ENCODE results near the gene SYTL1.

SYTL1 gene

GRCh38 chr1:27395441-27396195 is 53.8 kb downstream of the SYTL1 start:
- peak; percentile 65 for DNase-seq (ENCODE audit: low read depth, low spot score)

DNA sequence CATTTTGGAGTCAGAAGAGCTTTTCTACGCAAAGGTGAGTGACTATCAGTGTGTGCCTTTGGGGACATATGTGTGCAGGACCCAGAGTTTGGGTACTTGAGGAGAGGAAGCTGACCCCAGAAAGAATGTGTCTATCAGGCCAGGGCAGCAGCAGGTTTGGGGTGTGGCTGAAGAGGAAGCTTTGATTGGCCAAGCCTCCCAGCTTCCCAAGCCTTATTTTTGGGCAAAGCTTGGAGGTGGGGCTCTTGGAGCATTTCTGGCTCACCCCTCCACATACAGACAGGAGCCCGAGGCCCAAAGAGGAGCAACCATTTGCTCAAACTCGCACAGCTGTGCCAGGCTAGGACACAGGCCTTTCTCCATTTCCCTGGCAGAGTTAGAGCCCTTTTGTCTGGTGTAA is 55.3 kb downstream of the SYTL1 start:
- DNase-seq (ENCODE audit: low read depth, low spot score), result no peak
- H3K4me3 ChIP-seq (ENCODE audit: low read length), result no peak overlapping the region

More at GRCh38 chr1:27395441-27396195, 53.8 kb downstream of the SYTL1 start:
- H3K4me3 ChIP-seq (ENCODE audit: low read length), result no peak overlapping the region

DNA sequence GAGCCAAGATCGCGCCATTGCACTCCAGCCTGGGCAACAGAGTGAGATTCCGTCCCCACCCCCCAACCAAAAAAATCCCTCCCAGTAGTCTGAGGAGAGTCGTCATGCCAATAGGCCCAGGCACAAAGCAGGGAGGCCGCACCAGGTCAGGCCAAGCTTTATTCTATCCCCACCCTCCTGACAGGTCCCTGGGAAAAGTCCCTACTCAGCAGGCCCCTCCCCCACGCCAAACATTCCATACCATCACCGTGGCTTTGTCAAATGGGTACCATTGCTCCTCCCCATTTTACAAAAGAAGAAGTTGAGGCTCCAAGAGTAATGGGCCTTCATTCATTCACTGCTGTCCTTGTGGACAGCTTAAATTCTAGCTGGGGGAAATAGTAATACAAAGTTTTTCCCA is 55.9 kb downstream of the SYTL1 start:
- no peak for DNase-seq (ENCODE audit: low read depth, low spot score)
- no peak overlapping the region for H3K4me3 ChIP-seq (ENCODE audit: low read length)

DNA sequence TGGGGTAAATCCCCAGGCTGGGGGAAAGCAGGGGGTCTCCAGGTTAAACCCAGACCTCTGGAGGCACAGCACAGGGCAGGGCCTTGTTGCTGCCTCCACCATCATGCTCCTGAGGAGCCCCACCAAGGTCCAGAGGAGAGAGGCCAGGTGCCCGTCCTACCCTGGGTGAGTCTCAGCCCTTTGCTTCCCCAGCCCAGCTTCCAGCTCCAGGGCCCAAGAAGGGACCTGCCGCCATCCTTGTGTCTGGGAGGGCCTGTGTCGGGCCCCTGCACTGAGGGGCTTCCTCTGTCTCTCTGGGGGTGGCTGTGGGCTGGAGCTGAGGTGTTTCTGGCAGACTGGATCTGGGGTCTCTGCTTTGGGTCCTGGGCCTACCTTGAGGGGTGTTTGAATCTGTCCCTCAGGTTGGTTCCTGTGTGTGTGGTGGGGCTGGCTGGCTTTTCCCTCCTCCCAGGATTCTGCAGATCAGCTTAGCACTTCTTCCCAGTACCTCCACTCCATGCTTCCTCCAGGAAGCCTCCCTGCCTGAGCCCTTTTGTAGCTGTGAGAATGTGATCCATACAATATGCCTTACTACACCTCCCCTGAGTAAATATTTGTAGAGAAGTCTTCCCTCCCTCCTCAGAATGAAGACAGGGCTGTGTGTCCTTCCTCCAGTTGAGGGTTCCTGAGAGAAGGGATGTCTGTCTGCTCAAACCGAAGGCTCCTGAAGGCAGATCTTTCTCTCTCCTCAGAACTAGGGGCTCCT is 56.8 kb downstream of the SYTL1 start:
- no peak for DNase-seq (ENCODE audit: low read depth, low spot score)
- no peak overlapping the region for H3K4me3 ChIP-seq (ENCODE audit: low read length)

DNA sequence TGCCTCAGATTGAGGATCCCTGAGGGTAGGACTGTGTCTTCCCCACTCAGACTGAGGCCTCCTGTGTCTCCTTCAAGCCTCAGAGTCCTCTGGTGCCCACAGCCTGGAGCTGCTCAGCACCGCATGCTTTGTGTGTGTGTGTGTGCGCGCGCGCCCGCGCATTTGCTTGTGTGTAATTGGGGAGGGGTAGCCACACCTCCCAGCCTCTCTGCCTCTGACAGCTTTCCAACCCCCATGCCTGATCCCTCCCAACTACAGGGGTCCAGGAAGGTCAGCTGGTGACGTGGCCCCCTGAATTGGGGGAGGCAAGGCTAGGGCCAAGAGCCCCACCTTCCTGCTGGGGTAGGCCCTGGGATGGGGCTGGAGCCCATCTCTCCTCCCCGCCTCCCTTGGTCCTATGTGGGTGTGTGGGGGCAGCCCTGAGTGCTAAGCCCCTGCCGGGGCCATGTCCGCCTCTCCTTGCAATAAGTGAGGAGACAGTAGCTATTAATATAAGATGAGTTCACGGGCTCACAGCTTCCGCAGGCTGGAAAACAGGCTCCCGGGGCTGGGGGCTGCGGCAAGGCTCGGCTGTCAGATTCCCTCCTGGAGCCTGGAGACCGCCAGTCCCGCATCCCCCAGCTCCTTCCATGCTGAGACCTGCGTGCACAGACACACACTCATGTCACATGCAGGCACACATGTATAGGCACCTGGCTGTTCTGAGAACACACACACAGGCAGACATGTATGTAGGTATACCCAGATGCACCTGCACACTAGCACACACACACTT is 57.6 kb downstream of the SYTL1 start:
- no peak overlapping the region for H3K4me3 ChIP-seq (ENCODE audit: low read length)
- no peak for DNase-seq (ENCODE audit: low read depth, low spot score)

- no peak overlapping the region for H3K4me3 ChIP-seq (ENCODE audit: low read length)
- DNase-seq (ENCODE audit: low read depth, low spot score), result no peak
Observed at GRCh38 chr1:27400082-27400962, 58.5 kb downstream of the SYTL1 start.

GRCh38 chr1:27400963-27401341 is 59.1 kb downstream of the SYTL1 start:
- H3K4me3 ChIP-seq (ENCODE audit: low read length), result no peak overlapping the region
- no peak for DNase-seq (ENCODE audit: low read depth, low spot score)

DNA sequence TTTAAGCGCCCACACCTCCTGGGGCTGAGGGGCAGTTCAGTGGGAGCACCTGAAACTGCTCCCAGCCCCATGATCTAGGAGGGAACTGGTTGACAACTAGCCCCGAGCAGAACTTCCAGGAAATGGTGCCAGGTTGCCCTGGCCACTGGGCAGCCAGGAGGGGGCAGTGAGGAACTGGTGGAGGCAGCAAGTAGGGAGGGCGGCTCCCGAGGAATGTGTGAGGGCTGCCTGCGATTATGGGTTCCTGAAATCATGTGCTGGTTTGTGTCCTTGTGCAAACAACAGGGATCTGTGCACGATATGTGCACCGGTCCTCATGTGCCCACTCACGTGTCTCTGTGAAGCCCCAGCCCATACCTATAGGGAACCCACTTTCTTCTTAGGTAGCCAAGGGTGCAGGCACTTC is 60.5 kb downstream of the SYTL1 start:
- no peak overlapping the region for H3K4me3 ChIP-seq (ENCODE audit: low read length)
- DNase-seq (ENCODE audit: low read depth, low spot score), result no peak

- DNase-seq (ENCODE audit: low read depth, low spot score), result peak; percentile 28
- no peak overlapping the region for H3K4me3 ChIP-seq (ENCODE audit: low read length)
Observed at GRCh38 chr1:27403065-27403726, 61.4 kb downstream of the SYTL1 start.
